ENCODE measurements around the gene PSTPIP2. TPM values are rescaled to one million over a fixed set of nuclear protein-coding genes. Genes with fewer than 3 reads are reported as not detected.
"Not testable (repeated sequence)": the region's sequence is repeated elsewhere in the genome, so short reads cannot be mapped to it uniquely, and the experiment has no call there.

The PSTPIP2 gene
- total RNA-seq, 1 experiment from 2014 or later = 3.3 TPM

GRCh38 chr18:46095532-46095931 lies 23.5 kb upstream of the PSTPIP2 start:
- Histone ChIP-seq H3K14ac (ENCODE audit: insufficient read depth, low read length) (no peak overlapping the region), H2BK12ac (ENCODE audit: insufficient read length, low read depth, low read length) (no peak overlapping the region), H3K4me1 (ENCODE audit: insufficient read depth, low read length) (no peaks in the 10 kb centered on the region), H4K5ac (ENCODE audit: insufficient read length, low read depth, low read length) (no peak overlapping the region), H3K23ac (ENCODE audit: insufficient read length, low read depth, low read length) (no peak overlapping the region), H3T11ph (ENCODE audit: low read length) (no peak overlapping the region), H3K4me2 (ENCODE audit: insufficient read depth, insufficient read length, low read length) (no peak overlapping the region), H3K27me3 (ENCODE audit: insufficient read depth, low read length) (no peaks in the 10 kb centered on the region), H4K20me1 (ENCODE audit: control insufficient read depth, insufficient read depth, insufficient read length) (no peaks in the 10 kb centered on the region), H3K18ac (ENCODE audit: insufficient read length, low read depth, low read length) (no peak overlapping the region), H4K8ac (replicated peaks; ENCODE audit: insufficient read length, low read depth, low read length) (no peak overlapping the region), H2BK120ac (ENCODE audit: low read depth, low read length, poor library complexity, severe bottlenecking) (no peak overlapping the region), H3K9ac (ENCODE audit: extremely low read depth, insufficient read length, low read length) (no peak overlapping the region), H2AK5ac (ENCODE audit: insufficient read length, low read length) (no peak overlapping the region), H3K27ac (ENCODE audit: insufficient read length, low read depth, low read length) (no peak overlapping the region), H3K79me1 (ENCODE audit: insufficient read depth, low read depth, low read length, poor library complexity, severe bottlenecking) (no peaks in the 10 kb centered on the region), H4K91ac (ENCODE audit: insufficient read length, low read depth, low read length) (no peak overlapping the region), H2BK15ac (ENCODE audit: low read depth, low read length) (no peak overlapping the region), H2AFZ (ENCODE audit: low read length) (no peak overlapping the region), H3K4ac (ENCODE audit: low read depth, low read length) (no peak overlapping the region), H3K56ac (ENCODE audit: insufficient read length, low read depth, low read length) (no peak overlapping the region), H2BK20ac (ENCODE audit: low read depth, low read length, poor library complexity, severe bottlenecking) (no peak overlapping the region), H2BK5ac (ENCODE audit: insufficient read length, low read length) (no peak overlapping the region), H3K23me2 (ENCODE audit: insufficient read length, low read depth, low read length, poor library complexity, severe bottlenecking) (peaks cover 3% of the 10 kb centered on the region), H3K9me3 (ENCODE audit: control insufficient read depth, low read depth, low read length) (no peaks in the 10 kb centered on the region), H3K79me2 (ENCODE audit: insufficient read depth, low read length) (peaks cover 21% of the 10 kb centered on the region; the same call in 1 of the 2 replicates)
- Mint-ChIP-seq H3K4me3 (no peak overlapping the region), H3K9me3 (0 out of 5 replicates have a peak, but pooled peaks cover 0 to 2% of the 10 kb centered on the region in 2 experiments), H3K36me3 (ENCODE audit: insufficient read depth in 1 of 3, low read depth in 3 of 3) (peaks cover 38 to 60% (median 52%) of the 10 kb centered on the region in 3 experiments; a peak in 6 of 7 replicates), H3K27ac (no peak overlapping the region), H3K27me3 (ENCODE audit: low read depth) (no peaks in the 10 kb centered on the region), H3K4me1 (peaks cover 17 to 19% of the 10 kb centered on the region in 2 experiments)
- WGBS (ENCODE audit: extremely low coverage, insufficient read length, low lambda C conversion rate) = no CpG with 5 or more reads among the region's 10 CpGs
- no peak for TF ChIP-seq CTCF (conservative IDR thresholded peaks at IDR 0.05)
- no peak for DNase-seq

- H3K4me1 ChIP-seq (ENCODE audit: insufficient read depth, low read length); H2BK20ac ChIP-seq (ENCODE audit: low read depth, low read length, poor library complexity, severe bottlenecking); H3K9me3 ChIP-seq (ENCODE audit: control insufficient read depth, low read depth, low read length): not testable (repeated sequence)
These were observed 16.4 kb upstream of the PSTPIP2 start for GRCh38 chr18:46088501-46088900.

More at GRCh38 chr18:46088501-46088900, 16.4 kb upstream of the PSTPIP2 start:
- not testable (repeated sequence) for H4K8ac ChIP-seq (replicated peaks; ENCODE audit: insufficient read length, low read depth, low read length); H2AFZ ChIP-seq (ENCODE audit: low read length); DNase-seq; H3K4me3 Mint-ChIP-seq; H2BK5ac ChIP-seq (ENCODE audit: insufficient read length, low read length); H3K4me1 Mint-ChIP-seq; H2BK15ac ChIP-seq (ENCODE audit: low read depth, low read length); H3K4ac ChIP-seq (ENCODE audit: low read depth, low read length); H4K91ac ChIP-seq (ENCODE audit: insufficient read length, low read depth, low read length); H3K4me2 ChIP-seq (ENCODE audit: insufficient read depth, insufficient read length, low read length); H3K56ac ChIP-seq (ENCODE audit: insufficient read length, low read depth, low read length); H3K14ac ChIP-seq (ENCODE audit: insufficient read depth, low read length); H4K5ac ChIP-seq (ENCODE audit: insufficient read length, low read depth, low read length); H3K79me2 ChIP-seq (ENCODE audit: insufficient read depth, low read length); H2BK12ac ChIP-seq (ENCODE audit: insufficient read length, low read depth, low read length); H3K79me1 ChIP-seq (ENCODE audit: insufficient read depth, low read depth, low read length, poor library complexity, severe bottlenecking); H2BK120ac ChIP-seq (ENCODE audit: low read depth, low read length, poor library complexity, severe bottlenecking); H3K9ac ChIP-seq (ENCODE audit: extremely low read depth, insufficient read length, low read length); H3K9me3 Mint-ChIP-seq; H3K23me2 ChIP-seq (ENCODE audit: insufficient read length, low read depth, low read length, poor library complexity, severe bottlenecking); H3K23ac ChIP-seq (ENCODE audit: insufficient read length, low read depth, low read length); H3K27ac ChIP-seq (ENCODE audit: insufficient read length, low read depth, low read length); H3K27ac Mint-ChIP-seq; H3K18ac ChIP-seq (ENCODE audit: insufficient read length, low read depth, low read length); H3K27me3 Mint-ChIP-seq (ENCODE audit: low read depth); H4K20me1 ChIP-seq (ENCODE audit: control insufficient read depth, insufficient read depth, insufficient read length); H3K27me3 ChIP-seq (ENCODE audit: insufficient read depth, low read length); H2AK5ac ChIP-seq (ENCODE audit: insufficient read length, low read length); H3T11ph ChIP-seq (ENCODE audit: low read length)
- no CpG with 5 or more reads among the region's 8 CpGs for WGBS (ENCODE audit: extremely low coverage, insufficient read length, low lambda C conversion rate)
- peaks cover 82 to 99% (median 97%) of the 10 kb centered on the region in 3 experiments for H3K36me3 Mint-ChIP-seq (ENCODE audit: insufficient read depth in 1 of 3, low read depth in 3 of 3)
